ENCODE data around the gene ZBED4.

- TF ChIP-seq CTCF (conservative IDR thresholded peaks at IDR 0.05 in 1 of 2, IDR thresholded peaks at IDR 0.05 in 1 of 2; ENCODE audit: low read depth in 1 of 2, low read length in 2 of 2), result no peak
- TF ChIP-seq EZH2 (IDR thresholded peaks at IDR 0.05; ENCODE audit: low read length, missing control alignments), result no peak
Measured at GRCh38 chr22:49926916-49927315, 73.3 kb downstream of the ZBED4 start.

Data from fibroblast of lung (primary cell).